ENCODE data around the gene PELI2. TPM values are rescaled to one million over a fixed set of nuclear protein-coding genes. Genes with fewer than 3 reads are reported as not detected.

The PELI2 gene
- total and polyA plus RNA-seq, 2 experiments from 2014 or later, result 4.3 to 16.1 TPM

DNA sequence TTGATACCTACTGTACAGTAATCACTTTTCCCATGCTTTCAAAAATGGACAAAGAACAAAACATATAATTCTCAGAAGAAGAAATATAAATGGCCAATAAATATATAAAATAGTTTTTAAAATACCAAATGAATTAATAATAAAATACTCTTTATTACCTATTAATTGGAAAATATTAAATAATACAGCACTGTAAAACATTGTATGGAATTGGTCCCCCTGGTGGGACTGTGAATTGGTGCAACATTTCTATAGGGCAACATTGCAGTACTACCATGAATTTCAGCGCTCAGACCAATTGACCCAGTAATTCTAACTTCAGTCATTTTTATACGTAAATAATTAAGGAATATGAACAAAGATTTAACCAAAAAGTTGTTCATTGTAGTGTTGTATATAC is 162.6 kb downstream of the PELI2 start:
- DNase-seq (ENCODE audit: low spot score), result no peak
- no peaks in the 10 kb centered on the region for H3K27me3 ChIP-seq
- no peak overlapping the region for H3K4me3 ChIP-seq
- H4K20me1 ChIP-seq (ENCODE audit: insufficient read depth, poor library complexity, severe bottlenecking), result no peaks in the 10 kb centered on the region
- H3K36me3 ChIP-seq (replicated peaks; ENCODE audit: insufficient read depth, low read depth), result no peaks in the 10 kb centered on the region
- no peak overlapping the region for H2AFZ ChIP-seq
- no peaks in the 10 kb centered on the region for H3K4me1 ChIP-seq (ENCODE audit: insufficient read depth)
- H3K9me2 ChIP-seq (replicated peaks; ENCODE audit: insufficient read depth), result no peaks in the 10 kb centered on the region
- no peaks in the 10 kb centered on the region for H3K79me2 ChIP-seq
- no peak overlapping the region for H3K4me2 ChIP-seq
- TF ChIP-seq, protein P1, sequence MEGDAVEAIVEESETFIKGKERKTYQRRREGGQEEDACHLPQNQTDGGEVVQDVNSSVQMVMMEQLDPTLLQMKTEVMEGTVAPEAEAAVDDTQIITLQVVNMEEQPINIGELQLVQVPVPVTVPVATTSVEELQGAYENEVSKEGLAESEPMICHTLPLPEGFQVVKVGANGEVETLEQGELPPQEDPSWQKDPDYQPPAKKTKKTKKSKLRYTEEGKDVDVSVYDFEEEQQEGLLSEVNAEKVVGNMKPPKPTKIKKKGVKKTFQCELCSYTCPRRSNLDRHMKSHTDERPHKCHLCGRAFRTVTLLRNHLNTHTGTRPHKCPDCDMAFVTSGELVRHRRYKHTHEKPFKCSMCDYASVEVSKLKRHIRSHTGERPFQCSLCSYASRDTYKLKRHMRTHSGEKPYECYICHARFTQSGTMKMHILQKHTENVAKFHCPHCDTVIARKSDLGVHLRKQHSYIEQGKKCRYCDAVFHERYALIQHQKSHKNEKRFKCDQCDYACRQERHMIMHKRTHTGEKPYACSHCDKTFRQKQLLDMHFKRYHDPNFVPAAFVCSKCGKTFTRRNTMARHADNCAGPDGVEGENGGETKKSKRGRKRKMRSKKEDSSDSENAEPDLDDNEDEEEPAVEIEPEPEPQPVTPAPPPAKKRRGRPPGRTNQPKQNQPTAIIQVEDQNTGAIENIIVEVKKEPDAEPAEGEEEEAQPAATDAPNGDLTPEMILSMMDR (IDR thresholded peaks at IDR 0.05; ENCODE audit: poor library complexity), result peak; percentile 11
- TF ChIP-seq EZH2 (IDR thresholded peaks at IDR 0.05; ENCODE audit: borderline replicate concordance), result no peak
- WGBS (ENCODE audit: low lambda C conversion rate, missing lambda C conversion rate), result 91% methylated on average over 2 of the region's 2 CpGs
- no peaks in the 10 kb centered on the region for H3K9me3 ChIP-seq (ENCODE audit: low read depth)
- H3K27ac ChIP-seq, result no peak overlapping the region

DNA sequence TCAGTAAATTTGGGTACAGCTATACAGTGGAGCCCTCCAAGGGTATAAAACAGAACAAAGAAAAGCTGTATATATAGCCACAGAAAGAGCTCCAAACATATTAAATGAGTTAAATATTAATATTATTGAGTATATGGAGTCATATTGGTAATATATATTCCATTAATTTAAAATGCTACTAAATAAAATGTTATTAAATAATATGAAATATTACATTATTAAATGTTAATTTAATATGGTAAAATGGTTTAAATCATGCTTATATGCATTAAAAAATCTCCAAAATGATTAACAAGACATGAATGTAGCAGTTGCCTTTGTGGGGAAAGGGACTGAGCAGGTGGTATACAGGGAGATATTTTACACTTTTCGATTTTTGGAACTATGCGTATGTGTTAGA is 164.0 kb downstream of the PELI2 start:
- Histone ChIP-seq H3K36me3 (replicated peaks; ENCODE audit: insufficient read depth, low read depth) (no peaks in the 10 kb centered on the region), H3K27me3 (no peaks in the 10 kb centered on the region), H3K4me2 (no peak overlapping the region), H4K20me1 (ENCODE audit: insufficient read depth, poor library complexity, severe bottlenecking) (no peaks in the 10 kb centered on the region), H2AFZ (no peak overlapping the region), H3K4me3 (no peak overlapping the region), H3K79me2 (no peaks in the 10 kb centered on the region), H3K27ac (no peak overlapping the region), H3K9me2 (replicated peaks; ENCODE audit: insufficient read depth) (no peaks in the 10 kb centered on the region), H3K4me1 (ENCODE audit: insufficient read depth) (no peaks in the 10 kb centered on the region), H3K9me3 (ENCODE audit: low read depth) (no peaks in the 10 kb centered on the region)
- no peak for DNase-seq (ENCODE audit: low spot score)
- WGBS (ENCODE audit: low lambda C conversion rate, missing lambda C conversion rate), result 97% methylated on average over 2 of the region's 2 CpGs
- TF ChIP-seq, protein P1 (IDR thresholded peaks at IDR 0.05; ENCODE audit: poor library complexity), result no peak
- TF ChIP-seq EZH2phosphoT487 (IDR thresholded peaks at IDR 0.05; ENCODE audit: low read depth, severe bottlenecking, unreplicated experiment), result no peak
- no peak for TF ChIP-seq EZH2 (IDR thresholded peaks at IDR 0.05; ENCODE audit: borderline replicate concordance)

DNA sequence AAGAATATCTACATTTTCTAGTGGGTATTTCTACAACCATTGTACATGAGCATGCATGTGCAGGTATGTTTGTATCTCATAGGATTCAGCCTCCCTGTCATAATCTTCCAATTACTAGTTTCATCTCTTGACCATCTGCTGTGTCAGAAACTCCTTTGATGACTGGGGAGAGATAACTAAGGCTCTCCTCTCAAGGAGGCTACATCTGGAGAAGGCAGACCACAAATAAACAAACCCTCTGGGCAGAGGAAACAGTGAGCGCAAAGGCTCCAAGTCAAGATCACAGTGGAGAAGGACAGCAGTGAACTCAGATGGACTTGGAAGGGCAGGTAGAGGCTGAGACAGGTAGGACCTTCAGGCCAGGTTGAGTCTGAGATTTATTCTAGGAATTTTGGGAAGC is 166.4 kb downstream of the PELI2 start:
- Histone ChIP-seq H3K36me3 (replicated peaks; ENCODE audit: insufficient read depth, low read depth) (no peaks in the 10 kb centered on the region), H3K4me3 (no peak overlapping the region), H3K9me3 (ENCODE audit: low read depth) (no peaks in the 10 kb centered on the region), H3K79me2 (no peaks in the 10 kb centered on the region), H2AFZ (no peak overlapping the region), H3K27me3 (no peaks in the 10 kb centered on the region), H3K9me2 (replicated peaks; ENCODE audit: insufficient read depth) (no peaks in the 10 kb centered on the region), H3K4me2 (no peak overlapping the region), H3K27ac (no peak overlapping the region), H4K20me1 (ENCODE audit: insufficient read depth, poor library complexity, severe bottlenecking) (no peaks in the 10 kb centered on the region), H3K4me1 (ENCODE audit: insufficient read depth) (no peaks in the 10 kb centered on the region)
- TF ChIP-seq, protein P1 (IDR thresholded peaks at IDR 0.05; ENCODE audit: poor library complexity), result no peak
- TF ChIP-seq EZH2 (IDR thresholded peaks at IDR 0.05; ENCODE audit: borderline replicate concordance) (no peak), EZH2phosphoT487 (IDR thresholded peaks at IDR 0.05; ENCODE audit: low read depth, severe bottlenecking, unreplicated experiment) (no peak)
- WGBS (ENCODE audit: low lambda C conversion rate, missing lambda C conversion rate), result 85% methylated on average over 1 of the region's 1 CpG
- no peak for DNase-seq (ENCODE audit: low spot score)

DNA sequence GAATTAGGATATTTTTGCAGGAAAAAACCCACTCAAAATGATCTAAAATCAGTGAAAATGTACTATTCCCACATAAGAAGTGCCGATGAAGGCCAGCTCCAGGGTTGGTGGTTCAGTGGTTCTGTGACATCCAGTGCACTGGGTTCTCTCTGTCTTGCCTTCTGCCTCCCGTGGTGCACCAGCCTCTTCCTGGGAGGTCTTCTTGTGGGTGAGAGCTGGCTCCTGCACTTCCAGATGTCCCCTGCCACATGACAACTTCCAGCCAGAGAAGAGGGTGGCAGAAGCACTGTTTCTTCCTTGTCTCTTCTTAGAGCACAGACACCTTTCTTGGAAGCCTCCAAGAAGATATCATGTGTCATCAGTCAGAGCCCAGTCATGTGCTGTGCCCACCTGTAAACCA is 170.9 kb downstream of the PELI2 start:
- Histone ChIP-seq H3K4me2 (no peak overlapping the region), H3K36me3 (replicated peaks; ENCODE audit: insufficient read depth, low read depth) (no peaks in the 10 kb centered on the region), H3K79me2 (no peaks in the 10 kb centered on the region), H3K4me1 (ENCODE audit: insufficient read depth) (no peaks in the 10 kb centered on the region), H4K20me1 (ENCODE audit: insufficient read depth, poor library complexity, severe bottlenecking) (no peaks in the 10 kb centered on the region), H3K4me3 (no peak overlapping the region), H2AFZ (no peak overlapping the region), H3K27me3 (no peaks in the 10 kb centered on the region), H3K9me3 (ENCODE audit: low read depth) (no peaks in the 10 kb centered on the region), H3K9me2 (replicated peaks; ENCODE audit: insufficient read depth) (no peaks in the 10 kb centered on the region), H3K27ac (no peak overlapping the region)
- 93% methylated on average over 2 of the region's 2 CpGs for WGBS (ENCODE audit: low lambda C conversion rate, missing lambda C conversion rate)
- TF ChIP-seq EZH2phosphoT487 (IDR thresholded peaks at IDR 0.05; ENCODE audit: low read depth, severe bottlenecking, unreplicated experiment) (no peak), EZH2 (IDR thresholded peaks at IDR 0.05; ENCODE audit: borderline replicate concordance) (no peak)
- TF ChIP-seq, protein P1 (IDR thresholded peaks at IDR 0.05; ENCODE audit: poor library complexity), result no peak
- DNase-seq (ENCODE audit: low spot score), result no peak

Data from hepatocyte (in vitro differentiated cells).